HEK293 (cell line): ENCODE measurements around the gene SSTR5.

ENCODE experiments used
- FEZF1 ChIP-seq: fragments of 450-650 bp; formaldehyde crosslinking; IDR thresholded peaks from 2 replicates; pipeline ENCODE4 v1.5.1; 2016; ENCODE audit warnings: missing biosample characterization, missing genetic modification characterization
- KLF10 ChIP-seq: fragments of 450-650 bp; IDR thresholded peaks from 2 replicates; pipeline ENCODE4 v1.5.1; 2018; ENCODE audit warnings: missing biosample characterization, mild to moderate bottlenecking, missing genetic modification characterization
- PRDM6 ChIP-seq: fragments of 450-650 bp; formaldehyde crosslinking; IDR thresholded peaks from 2 replicates; pipeline ENCODE4 v1.5.1; 2017; ENCODE audit warnings: missing biosample characterization, missing genetic modification characterization
- RBAK ChIP-seq: fragments of 450-650 bp; formaldehyde crosslinking; IDR thresholded peaks from 2 replicates; pipeline ENCODE4 v1.5.1; 2016; ENCODE audit warnings: missing biosample characterization, missing genetic modification characterization
- ZBTB7A ChIP-seq: fragments of 450-650 bp; formaldehyde crosslinking; IDR thresholded peaks from 2 replicates; pipeline ENCODE4 v1.5.1; 2016; ENCODE audit warnings: low read depth, missing biosample characterization, missing genetic modification characterization
- ZNF138 ChIP-seq: fragments of 450-650 bp; formaldehyde crosslinking; IDR thresholded peaks from 2 replicates; pipeline ENCODE4 v1.5.1; 2016; ENCODE audit warnings: missing biosample characterization, missing genetic modification characterization, borderline replicate concordance
- ZNF24 ChIP-seq: fragments of 450-650 bp; formaldehyde crosslinking; IDR thresholded peaks from 2 replicates; pipeline ENCODE4 v1.5.1; 2016; ENCODE audit warnings: missing biosample characterization, missing genetic modification characterization
- ZNF274 ChIP-seq, 2 experiments: fragments of 200-500 bp in 1 of 2; fragments of 450-650 bp in 1 of 2; sonication (Bioruptor generic) in 1 of 2; formaldehyde crosslinking in 1 of 2; IDR thresholded peaks; 2 replicates each; pipeline versions ENCODE4 v1.5.1 to v1.6.1; 2014 to 2016; ENCODE audit warnings: borderline replicate concordance in 1 of 2, inconsistent platforms in 1 of 2, low read length in 1 of 2, missing biosample characterization in 1 of 2, missing genetic modification characterization in 1 of 2
- ZNF501 ChIP-seq: fragments of 450-650 bp; formaldehyde crosslinking; IDR thresholded peaks from 2 replicates; pipeline ENCODE4 v1.5.1; 2016; ENCODE audit warnings: missing biosample characterization, missing genetic modification characterization
- TF ChIP-seq, protein P1 (sequence below): fragments of 450-650 bp; formaldehyde crosslinking; IDR thresholded peaks from 2 replicates; pipeline ENCODE4 v1.5.1; 2016; ENCODE audit warnings: missing biosample characterization, missing genetic modification characterization
- TF ChIP-seq, protein P2 (sequence below): fragments of 450-650 bp; formaldehyde crosslinking; IDR thresholded peaks from 2 replicates; pipeline ENCODE4 v1.5.1; 2016; ENCODE audit warnings: missing biosample characterization, missing genetic modification characterization

GRCh38 chr16:1036726-1037393 is 35.7 kb upstream of the SSTR5 start:
- TF ChIP-seq, protein P1, sequence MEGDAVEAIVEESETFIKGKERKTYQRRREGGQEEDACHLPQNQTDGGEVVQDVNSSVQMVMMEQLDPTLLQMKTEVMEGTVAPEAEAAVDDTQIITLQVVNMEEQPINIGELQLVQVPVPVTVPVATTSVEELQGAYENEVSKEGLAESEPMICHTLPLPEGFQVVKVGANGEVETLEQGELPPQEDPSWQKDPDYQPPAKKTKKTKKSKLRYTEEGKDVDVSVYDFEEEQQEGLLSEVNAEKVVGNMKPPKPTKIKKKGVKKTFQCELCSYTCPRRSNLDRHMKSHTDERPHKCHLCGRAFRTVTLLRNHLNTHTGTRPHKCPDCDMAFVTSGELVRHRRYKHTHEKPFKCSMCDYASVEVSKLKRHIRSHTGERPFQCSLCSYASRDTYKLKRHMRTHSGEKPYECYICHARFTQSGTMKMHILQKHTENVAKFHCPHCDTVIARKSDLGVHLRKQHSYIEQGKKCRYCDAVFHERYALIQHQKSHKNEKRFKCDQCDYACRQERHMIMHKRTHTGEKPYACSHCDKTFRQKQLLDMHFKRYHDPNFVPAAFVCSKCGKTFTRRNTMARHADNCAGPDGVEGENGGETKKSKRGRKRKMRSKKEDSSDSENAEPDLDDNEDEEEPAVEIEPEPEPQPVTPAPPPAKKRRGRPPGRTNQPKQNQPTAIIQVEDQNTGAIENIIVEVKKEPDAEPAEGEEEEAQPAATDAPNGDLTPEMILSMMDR (tag by site-specific recombination): no peak
- TF ChIP-seq ZNF24 (tag by site-specific recombination): no peak
- TF ChIP-seq ZNF138 (tag by site-specific recombination): no peak
- no peak for TF ChIP-seq PRDM6
- no peak for TF ChIP-seq ZBTB7A (tag by site-specific recombination)
- TF ChIP-seq ZNF501 (tag by site-specific recombination): no peak
- TF ChIP-seq RBAK (tag by site-specific recombination): no peak
- TF ChIP-seq KLF10 (tag by site-specific recombination): no peak
- TF ChIP-seq FEZF1 (tag by site-specific recombination): no peak
- TF ChIP-seq, protein P2, sequence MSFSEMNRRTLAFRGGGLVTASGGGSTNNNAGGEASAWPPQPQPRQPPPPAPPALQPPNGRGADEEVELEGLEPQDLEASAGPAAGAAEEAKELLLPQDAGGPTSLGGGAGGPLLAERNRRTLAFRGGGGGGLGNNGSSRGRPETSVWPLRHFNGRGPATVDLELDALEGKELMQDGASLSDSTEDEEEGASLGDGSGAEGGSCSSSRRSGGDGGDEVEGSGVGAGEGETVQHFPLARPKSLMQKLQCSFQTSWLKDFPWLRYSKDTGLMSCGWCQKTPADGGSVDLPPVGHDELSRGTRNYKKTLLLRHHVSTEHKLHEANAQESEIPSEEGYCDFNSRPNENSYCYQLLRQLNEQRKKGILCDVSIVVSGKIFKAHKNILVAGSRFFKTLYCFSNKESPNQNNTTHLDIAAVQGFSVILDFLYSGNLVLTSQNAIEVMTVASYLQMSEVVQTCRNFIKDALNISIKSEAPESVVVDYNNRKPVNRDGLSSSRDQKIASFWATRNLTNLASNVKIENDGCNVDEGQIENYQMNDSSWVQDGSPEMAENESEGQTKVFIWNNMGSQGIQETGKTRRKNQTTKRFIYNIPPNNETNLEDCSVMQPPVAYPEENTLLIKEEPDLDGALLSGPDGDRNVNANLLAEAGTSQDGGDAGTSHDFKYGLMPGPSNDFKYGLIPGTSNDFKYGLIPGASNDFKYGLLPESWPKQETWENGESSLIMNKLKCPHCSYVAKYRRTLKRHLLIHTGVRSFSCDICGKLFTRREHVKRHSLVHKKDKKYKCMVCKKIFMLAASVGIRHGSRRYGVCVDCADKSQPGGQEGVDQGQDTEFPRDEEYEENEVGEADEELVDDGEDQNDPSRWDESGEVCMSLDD (tag by site-specific recombination): no peak
- TF ChIP-seq ZNF274 (IDR thresholded peaks at IDR 0.05; ENCODE audit: low read length): no peak
- no peak for TF ChIP-seq ZNF274 (tag by site-specific recombination; IDR thresholded peaks at IDR 0.05; ENCODE audit: borderline replicate concordance)
